ENCODE measurements around the gene OSBPL8.

OSBPL8 gene

DNA sequence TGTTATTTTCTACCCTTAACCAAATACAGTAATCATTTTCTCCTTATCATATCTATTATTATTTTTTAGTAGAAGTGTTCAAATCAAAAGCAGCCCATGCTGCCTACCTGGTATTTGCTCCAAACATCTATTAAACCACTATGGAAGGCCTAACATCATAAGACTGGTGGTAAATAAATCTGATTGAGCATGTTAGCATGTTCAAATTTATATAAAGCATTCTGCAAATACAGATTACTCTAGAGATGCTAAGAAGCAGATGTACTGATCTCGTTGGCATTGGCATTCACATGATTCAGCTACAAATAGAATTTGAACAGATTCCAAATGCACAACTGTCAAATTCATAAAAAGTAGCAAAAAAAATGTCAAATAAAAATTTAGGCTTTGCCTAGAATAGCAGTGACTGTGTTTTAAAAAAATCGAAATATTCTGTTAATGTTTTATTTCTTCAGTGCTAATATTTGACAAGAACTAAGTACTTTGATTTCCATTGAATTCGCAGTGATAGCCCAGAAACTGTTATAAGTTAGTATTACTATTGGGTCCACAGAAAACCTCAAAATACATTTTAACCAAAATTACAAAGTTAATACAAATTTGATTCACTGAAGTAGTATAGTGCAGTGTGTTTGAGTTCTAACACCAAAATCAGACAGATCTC, 9.4 kb upstream of the OSBPL8 start:
- no peak for DNase-seq (ENCODE audit: low spot score)
- Mint-ChIP-seq H3K9me3 (peaks cover 2% of the 10 kb centered on the region), H3K4me1 (ENCODE audit: low read depth) (peaks cover 7% of the 10 kb centered on the region), H3K36me3 (ENCODE audit: low read depth) (no peaks in the 10 kb centered on the region), H3K27ac (no peak overlapping the region), H3K4me3 (no peak overlapping the region), H3K27me3 (ENCODE audit: low read depth) (no peaks in the 10 kb centered on the region)

- Mint-ChIP-seq H3K9me3 (no peaks in the 10 kb centered on the region), H3K27me3 (ENCODE audit: low read depth) (no peaks in the 10 kb centered on the region), H3K27ac (no peak overlapping the region), H3K4me1 (ENCODE audit: low read depth) (peaks cover 7% of the 10 kb centered on the region), H3K36me3 (ENCODE audit: low read depth) (no peaks in the 10 kb centered on the region), H3K4me3 (no peak overlapping the region)
- DNase-seq (ENCODE audit: low spot score), result no peak
These were observed 8.6 kb upstream of the OSBPL8 start for GRCh38 chr12:76568130-76568529.

- DNase-seq (ENCODE audit: low spot score), result no peak
- peaks cover 3% of the 10 kb centered on the region for H3K36me3 Mint-ChIP-seq (ENCODE audit: low read depth)
- H3K4me3 Mint-ChIP-seq, result no peak overlapping the region
- peaks cover 12% of the 10 kb centered on the region for H3K4me1 Mint-ChIP-seq (ENCODE audit: low read depth)
- H3K9me3 Mint-ChIP-seq, result no peaks in the 10 kb centered on the region
- H3K27me3 Mint-ChIP-seq (ENCODE audit: low read depth), result no peaks in the 10 kb centered on the region
- no peak overlapping the region for H3K27ac Mint-ChIP-seq
These were observed 3.5 kb upstream of the OSBPL8 start for GRCh38 chr12:76563061-76563460.

DNA sequence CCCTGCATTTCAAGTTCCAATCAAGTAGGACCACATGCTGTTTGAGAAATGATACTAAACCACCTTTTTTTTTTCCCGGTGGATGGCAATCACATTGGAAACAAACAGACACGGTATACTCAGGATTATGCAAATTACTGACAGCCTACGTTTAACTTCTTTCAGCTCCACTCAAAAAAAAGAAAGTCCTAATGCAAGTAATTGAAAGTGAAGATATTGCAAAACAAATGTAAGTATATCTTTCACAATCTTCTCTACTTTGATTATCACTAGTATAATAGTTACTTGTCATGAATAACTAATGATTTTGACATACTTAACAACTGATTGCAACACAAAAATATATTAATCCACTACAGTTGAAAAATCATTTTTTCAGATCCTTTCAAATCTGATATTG, 2.6 kb upstream of the OSBPL8 start:
- no peak for DNase-seq (ENCODE audit: low spot score)
- peaks cover 6% of the 10 kb centered on the region for H3K36me3 Mint-ChIP-seq (ENCODE audit: low read depth)
- no peak overlapping the region for H3K4me3 Mint-ChIP-seq
- no peaks in the 10 kb centered on the region for H3K9me3 Mint-ChIP-seq
- H3K27me3 Mint-ChIP-seq (ENCODE audit: low read depth), result no peaks in the 10 kb centered on the region
- H3K27ac Mint-ChIP-seq, result no peak overlapping the region
- peaks cover 18% of the 10 kb centered on the region for H3K4me1 Mint-ChIP-seq (ENCODE audit: low read depth)

GRCh38 chr12:76560086-76560491, 518 bp upstream of the OSBPL8 start:
- Mint-ChIP-seq H3K27me3 (ENCODE audit: low read depth) (no peaks in the 10 kb centered on the region), H3K27ac (peak overlapping the region; percentile 94), H3K4me3 (peak overlapping the region; percentile 97), H3K36me3 (ENCODE audit: low read depth) (peaks cover 9% of the 10 kb centered on the region), H3K4me1 (ENCODE audit: low read depth) (peaks cover 34% of the 10 kb centered on the region), H3K9me3 (no peaks in the 10 kb centered on the region)
- DNase-seq (ENCODE audit: low spot score), result no peak

DNA sequence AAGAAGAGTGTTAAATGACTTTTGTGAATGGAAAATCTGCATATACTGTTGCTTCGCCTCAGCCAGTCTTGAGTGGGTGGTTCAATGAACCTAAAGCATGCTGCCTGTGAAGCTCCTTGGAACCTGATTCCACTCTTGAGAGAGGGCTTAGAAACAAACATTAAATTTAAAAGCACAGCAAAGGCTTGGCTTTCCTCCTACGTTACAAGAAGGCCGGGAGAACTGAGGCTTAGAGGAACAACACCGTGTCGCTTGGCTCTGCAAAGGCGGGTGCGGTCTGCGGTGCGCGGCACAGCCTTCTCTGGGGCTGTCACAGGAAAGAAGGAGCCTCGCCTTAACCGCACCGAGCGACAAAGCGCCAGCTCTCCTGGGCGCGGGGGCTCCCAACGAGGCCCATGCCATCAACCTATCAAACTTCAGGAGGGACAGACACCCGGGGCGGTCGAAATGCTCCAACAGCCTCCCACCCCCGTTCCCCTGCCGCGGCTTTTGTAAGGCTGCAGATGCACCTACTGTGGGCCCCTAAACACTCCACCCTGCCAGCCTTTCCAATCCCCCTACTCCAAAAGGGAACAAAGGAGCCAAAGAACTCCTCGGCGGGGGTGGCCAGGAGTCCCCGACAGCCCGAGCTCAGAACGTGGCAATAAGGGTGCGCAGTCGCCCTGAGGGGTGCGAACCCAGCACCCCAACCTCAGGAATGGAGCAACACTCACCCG, 729 bp downstream of the OSBPL8 start:
- peaks cover 39% of the 10 kb centered on the region for H3K4me1 Mint-ChIP-seq (ENCODE audit: low read depth)
- peak overlapping the region; percentile 97 for H3K4me3 Mint-ChIP-seq
- no peaks in the 10 kb centered on the region for H3K27me3 Mint-ChIP-seq (ENCODE audit: low read depth)
- peak overlapping the region; percentile 98 for H3K27ac Mint-ChIP-seq
- H3K9me3 Mint-ChIP-seq, result no peaks in the 10 kb centered on the region
- H3K36me3 Mint-ChIP-seq (ENCODE audit: low read depth), result peaks cover 12% of the 10 kb centered on the region
- DNase-seq (ENCODE audit: low spot score), result peak; percentile 83

GRCh38 chr12:76556368-76556767, 3.2 kb downstream of the OSBPL8 start:
- H3K9me3 Mint-ChIP-seq, result no peaks in the 10 kb centered on the region
- H3K4me3 Mint-ChIP-seq, result peak overlapping the region; percentile 53
- DNase-seq (ENCODE audit: low spot score), result no peak
- H3K27ac Mint-ChIP-seq, result peak overlapping the region; percentile 13
- no peaks in the 10 kb centered on the region for H3K27me3 Mint-ChIP-seq (ENCODE audit: low read depth)
- peaks cover 16% of the 10 kb centered on the region for H3K36me3 Mint-ChIP-seq (ENCODE audit: low read depth)
- H3K4me1 Mint-ChIP-seq (ENCODE audit: low read depth), result peaks cover 45% of the 10 kb centered on the region

DNA sequence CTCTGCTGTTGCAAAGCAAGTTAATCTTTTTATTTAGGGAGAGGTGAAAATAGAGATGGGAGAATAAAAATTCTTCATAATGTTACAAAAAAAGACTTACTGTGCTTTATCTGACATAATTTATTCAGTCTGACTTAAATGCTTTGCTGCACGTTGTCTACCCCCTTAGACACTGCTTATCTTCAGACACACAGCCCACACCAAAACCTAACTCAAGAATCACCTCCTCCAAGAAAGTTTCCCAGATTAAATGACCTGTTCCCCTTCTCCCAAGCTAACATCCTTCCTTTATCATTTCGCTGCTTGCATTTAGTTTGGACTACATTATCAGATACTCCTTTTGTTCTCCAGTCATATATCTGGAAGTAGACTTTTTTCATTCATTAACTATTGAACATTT, 3.8 kb downstream of the OSBPL8 start:
- Mint-ChIP-seq H3K36me3 (ENCODE audit: low read depth) (peaks cover 16% of the 10 kb centered on the region), H3K9me3 (no peaks in the 10 kb centered on the region), H3K27ac (no peak overlapping the region), H3K27me3 (ENCODE audit: low read depth) (no peaks in the 10 kb centered on the region), H3K4me1 (ENCODE audit: low read depth) (peaks cover 49% of the 10 kb centered on the region), H3K4me3 (peak overlapping the region; percentile 1)
- no peak for DNase-seq (ENCODE audit: low spot score)

- Mint-ChIP-seq H3K9me3 (no peaks in the 10 kb centered on the region), H3K27me3 (ENCODE audit: low read depth) (no peaks in the 10 kb centered on the region), H3K4me3 (no peak overlapping the region), H3K36me3 (ENCODE audit: low read depth) (peaks cover 16% of the 10 kb centered on the region), H3K27ac (no peak overlapping the region), H3K4me1 (ENCODE audit: low read depth) (peaks cover 46% of the 10 kb centered on the region)
- no peak for DNase-seq (ENCODE audit: low spot score)
These were observed 4.3 kb downstream of the OSBPL8 start for GRCh38 chr12:76555231-76555767.

- Mint-ChIP-seq H3K4me1 (ENCODE audit: low read depth) (peaks cover 51% of the 10 kb centered on the region), H3K27me3 (ENCODE audit: low read depth) (no peaks in the 10 kb centered on the region), H3K27ac (no peak overlapping the region), H3K9me3 (no peaks in the 10 kb centered on the region), H3K36me3 (ENCODE audit: low read depth) (peaks cover 18% of the 10 kb centered on the region), H3K4me3 (no peak overlapping the region)
- no peak for DNase-seq (ENCODE audit: low spot score)
These were observed 5.0 kb downstream of the OSBPL8 start for GRCh38 chr12:76554405-76555230.

- H3K36me3 Mint-ChIP-seq (ENCODE audit: low read depth), result peaks cover 16% of the 10 kb centered on the region
- DNase-seq (ENCODE audit: low spot score), result no peak
- H3K27ac Mint-ChIP-seq, result no peak overlapping the region
- no peaks in the 10 kb centered on the region for H3K9me3 Mint-ChIP-seq
- no peaks in the 10 kb centered on the region for H3K27me3 Mint-ChIP-seq (ENCODE audit: low read depth)
- peaks cover 57% of the 10 kb centered on the region for H3K4me1 Mint-ChIP-seq (ENCODE audit: low read depth)
- no peak overlapping the region for H3K4me3 Mint-ChIP-seq
These were observed 7.1 kb downstream of the OSBPL8 start for GRCh38 chr12:76552343-76552938.

DNA sequence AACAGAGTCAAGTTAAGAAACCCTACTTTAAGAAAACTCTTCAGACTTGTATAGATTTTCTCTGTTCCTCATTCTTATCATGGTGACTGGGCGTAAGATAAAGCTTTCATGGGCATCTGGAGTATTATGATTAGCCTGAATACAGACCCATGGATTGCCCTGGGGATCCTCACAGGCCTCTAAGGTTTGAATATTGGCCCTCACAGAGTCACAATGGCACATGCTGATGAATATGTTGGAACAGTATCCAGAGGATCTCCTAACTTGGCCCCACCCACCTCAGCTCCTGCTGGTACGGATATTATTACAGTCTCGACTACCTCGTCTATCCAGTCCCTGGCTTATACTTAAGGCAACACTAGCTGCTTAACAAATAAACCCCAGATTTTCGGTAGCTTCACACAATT, 8.1 kb downstream of the OSBPL8 start:
- H3K27ac Mint-ChIP-seq, result no peak overlapping the region

DNA sequence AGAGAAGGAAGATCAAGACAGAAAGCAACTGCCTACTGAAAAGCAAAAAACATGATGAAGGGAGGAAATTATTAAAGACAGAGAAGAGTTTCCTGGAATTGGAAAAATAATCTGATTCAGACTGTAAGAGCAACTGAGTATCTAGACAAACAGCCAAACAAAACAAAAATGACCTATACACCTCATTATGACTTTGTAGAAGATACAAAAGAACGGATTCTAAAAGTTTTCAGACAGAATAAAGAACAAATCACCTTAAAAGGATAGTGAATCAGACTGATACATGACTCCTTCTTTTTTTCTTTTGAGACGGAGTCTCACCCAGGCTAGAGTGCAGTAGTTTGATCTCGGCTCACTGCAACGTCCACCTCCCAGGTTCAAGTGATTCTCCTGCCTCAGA, 10.4 kb downstream of the OSBPL8 start:
- no peak for DNase-seq (ENCODE audit: low spot score)
- Mint-ChIP-seq H3K27ac (no peak overlapping the region), H3K27me3 (ENCODE audit: low read depth) (no peaks in the 10 kb centered on the region), H3K4me3 (peak overlapping the region; percentile 5), H3K9me3 (no peaks in the 10 kb centered on the region), H3K4me1 (ENCODE audit: low read depth) (peaks cover 57% of the 10 kb centered on the region), H3K36me3 (ENCODE audit: low read depth) (peaks cover 10% of the 10 kb centered on the region)

More for the DNA sequence above, 8.1 kb downstream of the OSBPL8 start:
- H3K36me3 Mint-ChIP-seq (ENCODE audit: low read depth), result peaks cover 16% of the 10 kb centered on the region
- H3K27me3 Mint-ChIP-seq (ENCODE audit: low read depth), result no peaks in the 10 kb centered on the region
- H3K4me3 Mint-ChIP-seq, result no peak overlapping the region
- DNase-seq (ENCODE audit: low spot score), result no peak
- peaks cover 62% of the 10 kb centered on the region for H3K4me1 Mint-ChIP-seq (ENCODE audit: low read depth)
- H3K9me3 Mint-ChIP-seq, result no peaks in the 10 kb centered on the region

All from T-helper 2 cell treated with Interferon-gamma antibody and Interleukin-4, amounts not matched to agents 5 μg/mL and 100 μg/mL, for 36 hours (primary cell).